ENCODE measurements around the gene KAT8. TPM values are rescaled to one million over a fixed set of nuclear protein-coding genes. Genes with fewer than 3 reads are reported as not detected.
A peak's percentile ranks its signal among the peaks of the same experiment; 100 is the strongest.
"Not testable (repeated sequence)": the region's sequence is repeated elsewhere in the genome, so short reads cannot be mapped to it uniquely, and the experiment has no call there.

Gene KAT8
- total and polyA plus RNA-seq, 8 donors: 31.5 to 71.7 (median 38.2) TPM

DNA sequence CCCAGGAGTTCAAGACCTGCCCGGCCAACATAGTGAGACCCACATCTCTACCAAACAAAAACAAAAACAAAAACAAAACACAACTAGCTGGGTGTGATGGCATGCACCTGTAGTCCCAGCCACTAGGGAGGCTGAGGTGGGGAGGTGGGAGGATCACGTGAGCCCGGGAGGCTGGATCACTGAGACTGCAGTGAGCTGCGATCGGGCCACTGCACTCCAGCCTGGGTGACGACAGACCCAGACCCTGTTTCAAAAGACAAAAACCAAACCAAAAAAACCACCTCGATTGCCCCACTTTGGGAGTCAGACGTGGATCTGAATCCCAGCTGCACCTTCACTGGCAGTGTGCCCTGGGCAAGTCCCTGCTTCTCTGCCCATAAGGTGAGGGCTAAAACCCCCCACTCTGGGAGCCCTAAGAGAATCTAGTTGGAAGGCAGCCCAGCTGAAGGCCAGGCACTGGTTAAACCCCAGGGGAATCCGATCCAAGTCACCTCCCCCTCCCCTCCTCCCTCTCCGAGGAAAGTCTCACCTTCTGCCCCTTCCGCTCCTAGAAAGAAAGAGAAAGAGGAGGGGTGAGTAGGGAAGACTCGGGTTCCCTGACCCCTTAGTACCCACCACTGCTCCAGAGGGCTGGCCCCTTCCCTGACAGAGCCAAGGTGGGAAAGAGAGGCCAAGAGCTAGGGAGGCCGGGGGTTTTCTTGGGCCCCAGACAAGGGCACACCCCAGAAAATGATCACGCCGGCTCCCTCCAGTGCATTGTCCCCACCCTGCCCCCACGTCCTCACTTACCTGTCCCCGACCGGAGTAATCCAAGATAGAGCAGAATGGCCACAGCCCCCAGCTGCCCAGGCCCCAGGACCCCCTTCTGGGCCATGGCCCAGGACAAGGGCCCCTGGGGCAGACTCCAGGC is 17.4 kb downstream of the KAT8 start:
- H3K36me3 ChIP-seq: peaks cover 0 to 11% (median 6%) of the 10 kb centered on the region in 3 donors
- DNase-seq: peak in 5 of 6 donors; percentile 74 to 87 (median 79)
- 6 to 9% methylated on average over 16 to 18 of the region's 18 CpGs for WGBS, 2 donors
- H3K27ac ChIP-seq: peak overlapping the region; percentile 89 to 98 (median 94)
- FAIRE-seq: no peak
- H3K4me3 ChIP-seq: peak overlapping the region; percentile 56 to 87 (median 72)
- TF ChIP-seq, protein P1, sequence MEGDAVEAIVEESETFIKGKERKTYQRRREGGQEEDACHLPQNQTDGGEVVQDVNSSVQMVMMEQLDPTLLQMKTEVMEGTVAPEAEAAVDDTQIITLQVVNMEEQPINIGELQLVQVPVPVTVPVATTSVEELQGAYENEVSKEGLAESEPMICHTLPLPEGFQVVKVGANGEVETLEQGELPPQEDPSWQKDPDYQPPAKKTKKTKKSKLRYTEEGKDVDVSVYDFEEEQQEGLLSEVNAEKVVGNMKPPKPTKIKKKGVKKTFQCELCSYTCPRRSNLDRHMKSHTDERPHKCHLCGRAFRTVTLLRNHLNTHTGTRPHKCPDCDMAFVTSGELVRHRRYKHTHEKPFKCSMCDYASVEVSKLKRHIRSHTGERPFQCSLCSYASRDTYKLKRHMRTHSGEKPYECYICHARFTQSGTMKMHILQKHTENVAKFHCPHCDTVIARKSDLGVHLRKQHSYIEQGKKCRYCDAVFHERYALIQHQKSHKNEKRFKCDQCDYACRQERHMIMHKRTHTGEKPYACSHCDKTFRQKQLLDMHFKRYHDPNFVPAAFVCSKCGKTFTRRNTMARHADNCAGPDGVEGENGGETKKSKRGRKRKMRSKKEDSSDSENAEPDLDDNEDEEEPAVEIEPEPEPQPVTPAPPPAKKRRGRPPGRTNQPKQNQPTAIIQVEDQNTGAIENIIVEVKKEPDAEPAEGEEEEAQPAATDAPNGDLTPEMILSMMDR (IDR thresholded peaks at IDR 0.05): peak in 1 of 4 donors; percentile 15
- H3K4me1 ChIP-seq: peaks cover 30 to 53% (median 49%) of the 10 kb centered on the region in 3 donors
- peak; percentile 47 to 55 (median 49) for ATAC-seq
- H3K27me3 ChIP-seq: no peaks in the 10 kb centered on the region
- no peaks in the 10 kb centered on the region for H3K9me3 ChIP-seq
- intact Hi-C loops (cut with DNase I): no loop called here

DNA sequence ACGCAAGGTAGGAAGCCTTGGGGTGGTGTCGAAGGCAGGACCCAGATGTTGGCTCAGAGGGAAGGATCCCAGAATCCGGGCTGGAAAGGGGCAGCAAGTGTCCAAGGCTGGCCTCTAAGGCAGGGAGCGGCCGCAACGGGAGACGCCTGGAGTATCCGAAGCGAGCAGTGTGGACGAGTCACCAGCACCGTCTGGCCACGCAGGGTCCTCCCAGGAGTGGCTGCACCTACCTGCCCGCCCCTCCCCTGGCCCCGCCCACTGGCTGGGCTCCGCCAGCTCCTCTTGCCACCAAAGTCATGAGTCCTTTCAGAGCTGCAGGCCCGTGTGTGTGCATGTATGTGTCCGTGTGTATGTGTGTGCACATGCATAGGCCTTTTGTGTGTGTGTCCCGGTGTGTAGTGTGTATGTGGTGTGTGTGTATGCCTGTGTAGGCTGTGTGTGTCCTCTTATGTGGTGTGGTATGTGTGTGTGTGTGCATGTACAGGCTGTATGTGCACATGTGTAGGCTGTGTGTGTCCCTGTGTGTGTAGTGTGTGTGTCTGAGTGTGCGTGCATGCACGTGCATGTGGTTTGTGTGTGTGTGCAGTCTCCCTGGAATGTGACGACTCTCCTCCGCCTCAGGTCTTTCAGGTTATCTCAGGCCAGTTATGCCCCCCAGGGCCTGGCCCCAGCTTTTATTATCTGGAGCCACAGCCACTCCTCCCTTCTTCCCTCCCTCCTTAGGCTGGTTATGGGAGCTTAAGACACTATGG is 18.2 kb downstream of the KAT8 start, which contains the start of gene PRSS8:
Gene PRSS8, minus strand, starts transcription at position 193 of the 752 bp plus-strand sequence. CDS start 229 bp downstream, outside the sequence.
- H3K27ac ChIP-seq: peak within 1 kb of the TSS; percentile 89 to 98 (median 94)
- peak; percentile 93 to 98 (median 94) for DNase-seq
- peak within 1 kb of the TSS; percentile 56 to 87 (median 72) for H3K4me3 ChIP-seq
- TF ChIP-seq, protein P1 (IDR thresholded peaks at IDR 0.05): no peak
- 12 to 20% methylated on average over 22 of the region's 22 CpGs for WGBS, 2 donors
- no peaks in the 10 kb centered on the region for H3K9me3 ChIP-seq
- intact Hi-C loops (cut with DNase I): no loop called here
- peaks cover 23 to 49% (median 41%) of the 10 kb centered on the region in 3 donors for H3K4me1 ChIP-seq
- H3K27me3 ChIP-seq: no peaks in the 10 kb centered on the region
- ATAC-seq: peak; percentile 61 to 75 (median 74)
- H3K36me3 ChIP-seq: peaks cover 0 to 11% (median 6%) of the 10 kb centered on the region in 3 donors
- no peak for FAIRE-seq

DNA sequence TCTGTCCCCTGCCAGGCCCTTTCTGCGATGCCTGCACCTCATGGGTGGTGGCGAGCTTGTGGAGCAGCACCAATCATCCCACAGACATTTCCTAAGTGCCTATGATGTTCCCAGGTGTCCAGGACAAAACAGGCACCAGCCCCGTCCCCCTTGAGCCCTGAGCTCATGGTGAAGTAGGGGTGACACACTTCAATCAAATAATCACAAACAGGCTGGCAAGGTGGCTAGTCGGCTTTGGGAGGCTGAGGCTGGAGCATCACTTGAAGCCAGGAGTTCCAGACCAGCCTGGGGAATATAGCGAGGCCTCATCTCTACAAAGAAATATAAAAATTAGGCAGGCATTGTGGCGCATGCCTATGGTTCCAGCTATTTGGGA is 18.8 kb downstream of the KAT8 start:
- Histone ChIP-seq H3K9me3 (no peaks in the 10 kb centered on the region), H3K36me3 (peaks cover 0 to 11% (median 6%) of the 10 kb centered on the region in 3 donors), H3K4me3 (no peak overlapping the region), H3K27ac (peak overlapping the region in 1 of 4 donors; percentile 94), H3K27me3 (no peaks in the 10 kb centered on the region), H3K4me1 (peaks cover 24 to 49% (median 42%) of the 10 kb centered on the region in 3 donors)
- TF ChIP-seq, protein P1 (IDR thresholded peaks at IDR 0.05): no peak
- no peak for FAIRE-seq
- WGBS, 2 donors: 73 to 76% methylated on average over 6 of the region's 6 CpGs
- no peak for ATAC-seq
- DNase-seq: peak in 1 of 6 donors; percentile 33
- intact Hi-C loops (cut with DNase I): no loop called here

DNA sequence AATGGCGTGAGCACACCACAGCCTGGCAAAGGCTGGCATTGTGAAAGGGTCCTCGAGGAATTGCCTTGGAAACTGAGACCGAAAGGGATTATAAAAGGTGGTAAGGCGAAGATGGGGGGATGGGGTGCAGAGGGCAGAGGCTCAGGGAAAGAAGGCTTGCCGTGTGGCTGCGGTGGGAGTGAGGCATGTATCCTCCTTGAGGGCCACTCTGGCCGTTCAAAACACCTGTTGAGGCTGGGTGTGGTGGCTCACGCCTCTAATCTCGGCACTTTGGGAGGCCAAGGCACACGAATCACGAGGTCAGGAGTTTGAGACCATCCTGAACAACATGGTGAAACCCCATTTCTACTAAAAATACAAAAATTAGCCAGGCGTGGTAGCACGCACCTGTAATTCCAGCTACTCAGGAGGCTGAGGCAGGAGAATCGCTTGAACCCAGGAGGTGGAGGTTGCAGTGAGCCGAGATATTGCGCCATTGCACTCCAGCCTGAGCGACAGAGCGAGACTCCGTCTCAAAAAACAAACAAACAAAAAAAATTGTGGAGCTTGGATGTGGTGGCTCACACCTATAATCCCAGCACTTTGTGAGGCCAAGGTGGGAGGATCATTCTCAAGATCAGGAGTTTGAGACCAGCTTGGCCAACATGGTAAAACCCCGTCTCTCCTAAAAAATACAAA is 19.5 kb downstream of the KAT8 start:
- H3K27ac ChIP-seq; FAIRE-seq; H3K27me3 ChIP-seq; H3K4me3 ChIP-seq; intact Hi-C loops (cut with DNase I); H3K9me3 ChIP-seq; ATAC-seq; H3K36me3 ChIP-seq: not testable (repeated sequence)
- WGBS, 2 donors: 83 to 89% methylated on average over 20 of the region's 20 CpGs
- peaks cover 22 to 49% (median 40%) of the 10 kb centered on the region in 3 donors for H3K4me1 ChIP-seq
- DNase-seq: peak in 2 of 6 donors; percentile 24 to 30
